SK-N-SH treated with all-trans-retinoic acid at 6 μM for 48 hours (cell line): Measurements from ENCODE around the gene SYNE1.

Experiments
- ATAC-seq: fragments of 200-7000 bp; cut with Tn5 transposase; 3 replicates; pipeline ENCODE4 v1.9.1; 2020; ENCODE audit warnings: mild to moderate bottlenecking, moderate library complexity
- ARNTL ChIP-seq: fragments of 450-650 bp; formaldehyde crosslinking; IDR thresholded peaks from 2 replicates; pipeline ENCODE4 v1.5.0; 2020; ENCODE audit warnings: low read depth, mild to moderate bottlenecking, moderate library complexity, borderline replicate concordance
- CREB5 ChIP-seq: fragments of 250-450 bp; sonication (Bioruptor Pico); IDR thresholded peaks from 2 replicates; pipeline ENCODE4 v1.5.1; 2020; ENCODE audit warnings: low read depth, mild to moderate bottlenecking, moderate library complexity
- CSDC2 ChIP-seq: fragments of 250-450 bp; sonication (Bioruptor Pico); IDR thresholded peaks from 2 replicates; pipeline ENCODE4 v1.5.0; 2020; ENCODE audit warnings: mild to moderate bottlenecking, moderate library complexity
- CSRNP3 ChIP-seq: fragments of 250-450 bp; sonication (Bioruptor Pico); IDR thresholded peaks from 2 replicates; pipeline ENCODE4 v1.5.1; 2021; ENCODE audit warnings: mild to moderate bottlenecking, moderate library complexity
- GLIS3 ChIP-seq: fragments of 250-450 bp; sonication (Bioruptor Pico); IDR thresholded peaks from 2 replicates; pipeline ENCODE4 v1.5.0; 2020; ENCODE audit warnings: mild to moderate bottlenecking, moderate library complexity
- ISL1 ChIP-seq: fragments of 250-450 bp; sonication (Bioruptor Pico); IDR thresholded peaks from 2 replicates; pipeline ENCODE4 v2.1.2; 2022; ENCODE audit warnings: mild to moderate bottlenecking, moderate library complexity
- OSR1 ChIP-seq: fragments of 250-450 bp; sonication (Bioruptor Pico); IDR thresholded peaks from 2 replicates; pipeline ENCODE4 v1.8.0; 2022; ENCODE audit warnings: moderate library complexity, mild to moderate bottlenecking, inconsistent platforms
- PATZ1 ChIP-seq: fragments of 250-450 bp; sonication (Bioruptor Pico); IDR thresholded peaks from 2 replicates; pipeline ENCODE4 v1.8.0; 2020; ENCODE audit warnings: mild to moderate bottlenecking, moderate library complexity, borderline replicate concordance
- POU6F1 ChIP-seq: fragments of 250-450 bp; sonication (Bioruptor Pico); IDR thresholded peaks from 2 replicates; pipeline ENCODE4 v1.8.0; 2021; ENCODE audit warnings: low read depth, mild to moderate bottlenecking, moderate library complexity, borderline replicate concordance
- PPARA ChIP-seq: fragments of 250-450 bp; sonication (Bioruptor Pico); IDR thresholded peaks from 2 replicates; pipeline ENCODE4 v1.5.0; 2020; ENCODE audit warnings: mild to moderate bottlenecking, borderline replicate concordance
- RARB ChIP-seq: fragments of 250-450 bp; sonication (Bioruptor Pico); IDR thresholded peaks from 2 replicates; pipeline ENCODE4 v1.8.0; 2021; ENCODE audit warnings: mild to moderate bottlenecking, moderate library complexity
- SNAI2 ChIP-seq: fragments of 250-450 bp; sonication (Bioruptor Pico); IDR thresholded peaks from 2 replicates; pipeline ENCODE4 v1.5.0; 2020; ENCODE audit warnings: mild to moderate bottlenecking, moderate library complexity
- TCF4 ChIP-seq: fragments of 250-450 bp; sonication (Bioruptor Pico); IDR thresholded peaks from 2 replicates; pipeline ENCODE4 v1.8.0; 2021; ENCODE audit warnings: mild to moderate bottlenecking, moderate library complexity, borderline replicate concordance
- TOX ChIP-seq: fragments of 250-450 bp; sonication (Bioruptor Pico); IDR thresholded peaks from 2 replicates; pipeline ENCODE4 v1.8.0; 2021; ENCODE audit warnings: mild to moderate bottlenecking, moderate library complexity, borderline replicate concordance
- TSHZ2 ChIP-seq: fragments of 250-450 bp; sonication (Bioruptor Pico); IDR thresholded peaks from 2 replicates; pipeline ENCODE4 v1.5.0; 2020; ENCODE audit warnings: mild to moderate bottlenecking, moderate library complexity
- ZC3H10 ChIP-seq: fragments of 250-450 bp; sonication (Bioruptor Pico); IDR thresholded peaks from 2 replicates; pipeline ENCODE4 v1.5.1; 2021; ENCODE audit warnings: mild to moderate bottlenecking, moderate library complexity
- ZFP3 ChIP-seq: fragments of 250-450 bp; sonication (Bioruptor Pico); IDR thresholded peaks from 2 replicates; pipeline ENCODE4 v1.5.0; 2020; ENCODE audit warnings: mild to moderate bottlenecking, moderate library complexity
- ZNF565 ChIP-seq: fragments of 450-650 bp; formaldehyde crosslinking; conservative IDR thresholded peaks from 2 replicates; pipeline ENCODE4 v1.5.0; 2020; ENCODE audit warnings: low read depth, mild to moderate bottlenecking, moderate library complexity
- ZNF70 ChIP-seq: fragments of 450-650 bp; formaldehyde crosslinking; IDR thresholded peaks from 2 replicates; pipeline ENCODE4 v1.5.0; 2020; ENCODE audit warnings: mild to moderate bottlenecking, moderate library complexity
- ZNF8 ChIP-seq: fragments of 450-650 bp; formaldehyde crosslinking; IDR thresholded peaks from 2 replicates; pipeline ENCODE4 v1.5.0; 2020; ENCODE audit warnings: mild to moderate bottlenecking, moderate library complexity

The SYNE1 gene

GRCh38 chr6:152572338-152573088, 64.6 kb downstream of the SYNE1 start:
- TF ChIP-seq ZC3H10 (no peak), ISL1 (CRISPR knock-in tag) (no peak), CSRNP3 (no peak), RARB (CRISPR knock-in tag) (no peak), ZNF70 (CRISPR knock-in tag) (no peak), TOX (no peak), ARNTL (CRISPR knock-in tag) (no peak), ZNF8 (no peak), OSR1 (CRISPR knock-in tag) (no peak), ZNF565 (CRISPR knock-in tag) (no peak), SNAI2 (no peak), CREB5 (no peak), POU6F1 (CRISPR knock-in tag) (no peak), ZFP3 (CRISPR knock-in tag) (no peak), CSDC2 (CRISPR knock-in tag) (no peak), TSHZ2 (CRISPR knock-in tag) (no peak)
- TF ChIP-seq, all 23 proteins: peak for 0
- ATAC-seq = no peak

- TF ChIP-seq GLIS3 = no peak
- no peak for TF ChIP-seq ZNF70 (CRISPR knock-in tag)
- no peak for TF ChIP-seq TOX
- no peak for TF ChIP-seq CSDC2 (CRISPR knock-in tag)
- no peak for TF ChIP-seq PATZ1 (CRISPR knock-in tag)
- no peak for TF ChIP-seq TSHZ2 (CRISPR knock-in tag)
- TF ChIP-seq TCF4 = no peak
- no peak for TF ChIP-seq SNAI2
- no peak for TF ChIP-seq PPARA (CRISPR knock-in tag)
- no peak for ATAC-seq
These were observed 65.2 kb downstream of the SYNE1 start for GRCh38 chr6:152571943-152572337.
